Renal cortex interstitium (tissue), 11 donors: ENCODE measurements around the gene HNRNPUL2. TPM values are rescaled to one million over a fixed set of nuclear protein-coding genes. Genes with fewer than 3 reads are reported as not detected.
A peak's percentile ranks its signal among the peaks of the same experiment; 100 is the strongest.
"Not testable (repeated sequence)": the region's sequence is repeated elsewhere in the genome, so short reads cannot be mapped to it uniquely, and the experiment has no call there.

Source experiments
- DNase-seq, 11 donors: peaks; one replicate each; pipeline ENCODE4 v3.0.0-alpha.2; 2013; ENCODE audit warnings: low read depth in 9 of 11, low spot score in 4 of 11; ENCODE audit errors: extremely low read depth in 1 of 11
- polyA plus RNA-seq, 3 donors: library from polyadenylated mRNA; unstranded; fragments of 120-200 nt; gene quantifications; one replicate each; pipeline ENCODE4 v1.2.1, GENCODE V29; 2013; ENCODE audit not compliant: insufficient read length in 3 of 3

Gene HNRNPUL2
- polyA plus RNA-seq, 3 donors: 82.0 to 92.8 (median 92.6) TPM

GRCh38 chr11:62747475-62748160 lies 20.4 kb upstream of the HNRNPUL2 start:
- no peak for DNase-seq

GRCh38 chr11:62737196-62737595 lies 9.9 kb upstream of the HNRNPUL2 start:
- no peak for DNase-seq

- DNase-seq: no peak
Observed at GRCh38 chr11:62732830-62733229, 5.6 kb upstream of the HNRNPUL2 start.

GRCh38 chr11:62730076-62730475 lies 2.8 kb upstream of the HNRNPUL2 start:
- not testable (repeated sequence) for DNase-seq

GRCh38 chr11:62728171-62728988 lies 1.1 kb upstream of the HNRNPUL2 start, which contains the start of gene TTC9C:
TSS of gene TTC9C (plus strand) at chr11:62728486. CDS start at chr11:62728849, 363 bp downstream.
- peak in 9 of 11 donors; percentile 71 to 88 (median 79) for DNase-seq

GRCh38 chr11:62727872-62728170 lies 564 bp upstream of the HNRNPUL2 start:
- peak in 9 of 11 donors; percentile 90 to 98 (median 96) for DNase-seq

GRCh38 chr11:62726915-62727164 lies 417 bp downstream of the HNRNPUL2 start:
- DNase-seq: no peak

- no peak for DNase-seq
Observed at GRCh38 chr11:62726156-62726914, 922 bp downstream of the HNRNPUL2 start.

- no peak for DNase-seq
Observed at GRCh38 chr11:62725646-62726045, 1.6 kb downstream of the HNRNPUL2 start.

- DNase-seq: no peak
Observed at GRCh38 chr11:62724171-62724570, 3.1 kb downstream of the HNRNPUL2 start.

- DNase-seq: no peak
Observed at GRCh38 chr11:62721994-62722393, 5.3 kb downstream of the HNRNPUL2 start.

GRCh38 chr11:62719302-62719978 lies 7.8 kb downstream of the HNRNPUL2 start:
- no peak for DNase-seq

- no peak for DNase-seq
Observed at GRCh38 chr11:62716816-62717215, 10.4 kb downstream of the HNRNPUL2 start.

GRCh38 chr11:62716206-62716605 lies 11.1 kb downstream of the HNRNPUL2 start:
- no peak for DNase-seq

- no peak for DNase-seq
Observed at GRCh38 chr11:62715150-62716130, 11.8 kb downstream of the HNRNPUL2 start.

- no peak for DNase-seq
Observed at GRCh38 chr11:62713343-62713742, 13.9 kb downstream of the HNRNPUL2 start.

- no peak for DNase-seq
Observed at GRCh38 chr11:62712861-62713260, 14.4 kb downstream of the HNRNPUL2 start.

GRCh38 chr11:62712276-62712812 lies 14.9 kb downstream of the HNRNPUL2 start:
- DNase-seq: no peak
